ENCODE measurements around the gene GARIN5A. TPM values are rescaled to one million over a fixed set of nuclear protein-coding genes. Genes with fewer than 3 reads are reported as not detected.

Gene GARIN5A
- total RNA-seq, 5 donors from 2014 or later (not counting 1 experiment from before 2014, with no cell fraction given): 0.60 to 1.2 (median 0.67) TPM; not detected in 1

- no CpG with 5 or more reads among the region's 3 CpGs for WGBS (ENCODE audit: insufficient coverage)
- H3K4me3 ChIP-seq (ENCODE audit: control insufficient read depth in 1 of 2, extremely low read depth in 1 of 2, low read length in 1 of 2): no peak overlapping the region
- Mint-ChIP-seq H3K27ac (no peak overlapping the region), H3K4me3 (no peak overlapping the region), H3K27me3 (peaks cover 23 to 27% of the 10 kb centered on the region in 2 donors), H3K9me3 (no peaks in the 10 kb centered on the region), H3K4me1 (peaks cover 10 to 15% (median 11%) of the 10 kb centered on the region in 3 donors), H3K36me3 (peaks cover 5% of the 10 kb centered on the region)
- no peak overlapping the region for H3K27ac ChIP-seq (ENCODE audit: low read length)
- H3K9me3 ChIP-seq: no peaks in the 10 kb centered on the region
- ChIA-PET CTCF (no interaction called here), POLR2A (no interaction called here)
- H3K27me3 ChIP-seq (replicated peaks in 1 of 2; ENCODE audit: control insufficient read depth in 2 of 2, extremely low read depth in 1 of 2, insufficient read depth in 2 of 2, low read length in 1 of 2): peaks cover 5 to 57% of the 10 kb centered on the region in 2 experiments
- H3K36me3 ChIP-seq (ENCODE audit: control insufficient read depth in 2 of 2, extremely low read depth in 1 of 2, insufficient read depth in 1 of 2, low read length in 1 of 2): no peaks in the 10 kb centered on the region
- peaks cover 0 to 7% of the 10 kb centered on the region in 2 experiments for H3K4me1 ChIP-seq (ENCODE audit: control insufficient read depth in 1 of 2, extremely low read depth in 1 of 2, insufficient read depth in 2 of 2, low read length in 2 of 2)
- no peak for DNase-seq
- ATAC-seq (replicated peaks in 1 of 4): no peak
Observed at GRCh38 chr19:50420808-50421207, 55.8 kb downstream of the GARIN5A start.

- no peak overlapping the region for H3K27ac ChIP-seq (ENCODE audit: low read length)
- peak in 1 of 4 experiments; percentile 22 for ATAC-seq (replicated peaks in 1 of 4)
- CTCF ChIA-PET: no interaction called here
- Mint-ChIP-seq H3K27me3 (peaks cover 23 to 27% of the 10 kb centered on the region in 2 donors), H3K36me3 (peaks cover 5% of the 10 kb centered on the region), H3K27ac (peak overlapping the region in 1 of 2 donors; percentile 16), H3K4me3 (peak overlapping the region in 1 of 3 donors; percentile 67), H3K4me1 (peaks cover 10 to 15% (median 11%) of the 10 kb centered on the region in 3 donors), H3K9me3 (no peaks in the 10 kb centered on the region)
- peaks cover 0 to 7% of the 10 kb centered on the region in 2 experiments for H3K4me1 ChIP-seq (ENCODE audit: control insufficient read depth in 1 of 2, extremely low read depth in 1 of 2, insufficient read depth in 2 of 2, low read length in 2 of 2)
- H3K9me3 ChIP-seq: no peaks in the 10 kb centered on the region
- peaks cover 5 to 55% of the 10 kb centered on the region in 2 experiments for H3K27me3 ChIP-seq (replicated peaks in 1 of 2; ENCODE audit: control insufficient read depth in 2 of 2, extremely low read depth in 1 of 2, insufficient read depth in 2 of 2, low read length in 1 of 2)
- POLR2A ChIA-PET: no interaction called here
- DNase-seq: no peak
- H3K36me3 ChIP-seq (ENCODE audit: control insufficient read depth in 2 of 2, extremely low read depth in 1 of 2, insufficient read depth in 1 of 2, low read length in 1 of 2): no peaks in the 10 kb centered on the region
- no CpG with 5 or more reads among the region's 3 CpGs for WGBS (ENCODE audit: insufficient coverage)
- H3K4me3 ChIP-seq (ENCODE audit: control insufficient read depth in 1 of 2, extremely low read depth in 1 of 2, low read length in 1 of 2): no peak overlapping the region
Observed at GRCh38 chr19:50420127-50420526, 56.5 kb downstream of the GARIN5A start.

GRCh38 chr19:50419580-50420035, 57.0 kb downstream of the GARIN5A start:
- peaks cover 23 to 27% of the 10 kb centered on the region in 2 donors for H3K27me3 Mint-ChIP-seq
- Histone ChIP-seq H3K36me3 (ENCODE audit: control insufficient read depth in 2 of 2, extremely low read depth in 1 of 2, insufficient read depth in 1 of 2, low read length in 1 of 2) (no peaks in the 10 kb centered on the region), H3K4me1 (ENCODE audit: control insufficient read depth in 1 of 2, extremely low read depth in 1 of 2, insufficient read depth in 2 of 2, low read length in 2 of 2) (peaks cover 0 to 12% of the 10 kb centered on the region in 2 experiments), H3K9me3 (no peaks in the 10 kb centered on the region), H3K27ac (ENCODE audit: low read length) (no peak overlapping the region), H3K27me3 (replicated peaks in 1 of 2; ENCODE audit: control insufficient read depth in 2 of 2, extremely low read depth in 1 of 2, insufficient read depth in 2 of 2, low read length in 1 of 2) (peaks cover 5 to 55% of the 10 kb centered on the region in 2 experiments), H3K4me3 (ENCODE audit: control insufficient read depth in 1 of 2, extremely low read depth in 1 of 2, low read length in 1 of 2) (no peak overlapping the region)
- DNase-seq (no peak), ATAC-seq (replicated peaks in 1 of 4) (no peak)
- no peaks in the 10 kb centered on the region for H3K9me3 Mint-ChIP-seq
- H3K36me3 Mint-ChIP-seq: peaks cover 5% of the 10 kb centered on the region
- peak overlapping the region in 1 of 2 donors; percentile 59 for H3K27ac Mint-ChIP-seq
- 14% methylated on average over 4 of the region's 8 CpGs for WGBS (ENCODE audit: insufficient coverage)
- peaks cover 10 to 15% (median 11%) of the 10 kb centered on the region in 3 donors for H3K4me1 Mint-ChIP-seq
- peak overlapping the region in 2 of 3 donors; percentile 6 to 67 for H3K4me3 Mint-ChIP-seq
- CTCF ChIA-PET: no interaction called here
- POLR2A ChIA-PET: no interaction called here

- Histone ChIP-seq H3K27ac (ENCODE audit: low read length) (no peak overlapping the region), H3K36me3 (ENCODE audit: control insufficient read depth in 2 of 2, extremely low read depth in 1 of 2, insufficient read depth in 1 of 2, low read length in 1 of 2) (no peaks in the 10 kb centered on the region), H3K4me1 (ENCODE audit: control insufficient read depth in 1 of 2, extremely low read depth in 1 of 2, insufficient read depth in 2 of 2, low read length in 2 of 2) (peaks cover 0 to 15% of the 10 kb centered on the region in 2 experiments), H3K9me3 (no peaks in the 10 kb centered on the region), H3K27me3 (replicated peaks in 1 of 2; ENCODE audit: control insufficient read depth in 2 of 2, extremely low read depth in 1 of 2, insufficient read depth in 2 of 2, low read length in 1 of 2) (peaks cover 5 to 53% of the 10 kb centered on the region in 2 experiments), H3K4me3 (ENCODE audit: control insufficient read depth in 1 of 2, extremely low read depth in 1 of 2, low read length in 1 of 2) (no peak overlapping the region)
- Mint-ChIP-seq H3K9me3 (no peaks in the 10 kb centered on the region), H3K27me3 (peaks cover 23 to 27% of the 10 kb centered on the region in 2 donors), H3K36me3 (peaks cover 5% of the 10 kb centered on the region), H3K27ac (peak overlapping the region in 1 of 2 donors; percentile 59), H3K4me3 (peak overlapping the region in 2 of 3 donors; percentile 6 to 67), H3K4me1 (peaks cover 10 to 15% (median 11%) of the 10 kb centered on the region in 3 donors)
- POLR2A ChIA-PET: no interaction called here
- no peak for DNase-seq
- CTCF ChIA-PET: interaction anchor here in 1 of 2 donors (0.5 kb wide), 1 partner anchor 228 kb away, joined by 4 read pairs; no protein-coding TSS in a partner anchor
- ATAC-seq (replicated peaks in 1 of 4): no peak
- WGBS (ENCODE audit: insufficient coverage): 32% methylated on average over 12 of the region's 14 CpGs
Observed at GRCh38 chr19:50419022-50419579, 57.5 kb downstream of the GARIN5A start.

GRCh38 chr19:50418176-50419021, 58.2 kb downstream of the GARIN5A start, which contains the start of gene SPIB:
SPIB (plus strand) TSS chr19:50418938; CDS start chr19:50418963, 25 bp downstream.
- peaks cover 10 to 15% (median 11%) of the 10 kb centered on the region in 3 donors for H3K4me1 Mint-ChIP-seq
- CTCF ChIA-PET: interaction anchor here in 1 of 2 donors (0.5 kb wide), 1 partner anchor 228 kb away, joined by 4 read pairs; no protein-coding TSS in a partner anchor
- POLR2A ChIA-PET: no interaction called here
- H3K4me3 ChIP-seq (ENCODE audit: control insufficient read depth in 1 of 2, extremely low read depth in 1 of 2, low read length in 1 of 2): no peak within 1 kb of the TSS
- H3K4me3 Mint-ChIP-seq: peak within 1 kb of the TSS in 2 of 3 donors; percentile 6 to 67
- peaks cover 0 to 3% of the 10 kb centered on the region in 2 donors for H3K36me3 ChIP-seq (ENCODE audit: control insufficient read depth in 2 of 2, extremely low read depth in 1 of 2, insufficient read depth in 1 of 2, low read length in 1 of 2)
- H3K27ac Mint-ChIP-seq: peak within 1 kb of the TSS in 1 of 2 donors; percentile 59
- WGBS (ENCODE audit: insufficient coverage): 68% methylated on average over 23 of the region's 34 CpGs
- H3K4me1 ChIP-seq (ENCODE audit: control insufficient read depth in 1 of 2, extremely low read depth in 1 of 2, insufficient read depth in 2 of 2, low read length in 2 of 2): peaks cover 0 to 15% of the 10 kb centered on the region in 2 experiments
- peaks cover 23 to 27% of the 10 kb centered on the region in 2 donors for H3K27me3 Mint-ChIP-seq
- H3K27me3 ChIP-seq (replicated peaks in 1 of 2; ENCODE audit: control insufficient read depth in 2 of 2, extremely low read depth in 1 of 2, insufficient read depth in 2 of 2, low read length in 1 of 2): peaks cover 5 to 46% of the 10 kb centered on the region in 2 experiments
- no peak within 1 kb of the TSS for H3K27ac ChIP-seq (ENCODE audit: low read length)
- no peaks in the 10 kb centered on the region for H3K9me3 Mint-ChIP-seq
- ATAC-seq (replicated peaks in 1 of 4) (no peak), DNase-seq (no peak)
- H3K36me3 Mint-ChIP-seq: peaks cover 5% of the 10 kb centered on the region
- H3K9me3 ChIP-seq: no peaks in the 10 kb centered on the region
